ENCODE measurements around the gene TDRKH.
"Not testable (repeated sequence)": the region's sequence is repeated elsewhere in the genome, so short reads cannot be mapped to it uniquely, and the experiment has no call there.

The TDRKH gene

GRCh38 chr1:151790940-151791651, 796 bp upstream of the TDRKH start:
- peak overlapping the region; percentile 83 to 99 (median 93) for H3K4me3 ChIP-seq (ENCODE audit: low read depth in 1 of 5, low read length in 5 of 5)
- peak overlapping the region; percentile 77 to 84 (median 77) for H3K9ac ChIP-seq (ENCODE audit: low read length in 5 of 5)
- peaks cover 0 to 23% (median 17%) of the 10 kb centered on the region in 5 donors for H3K4me1 ChIP-seq (ENCODE audit: control insufficient read depth in 5 of 5, insufficient read depth in 5 of 5, low read length in 5 of 5)
- peak overlapping the region; percentile 69 for H3K27ac ChIP-seq (ENCODE audit: low read depth, low read length)
- H3K36me3 ChIP-seq (ENCODE audit: control insufficient read depth in 5 of 5, insufficient read depth in 5 of 5, low read length in 5 of 5): no peaks in the 10 kb centered on the region
- no peaks in the 10 kb centered on the region for H3K9me3 ChIP-seq (ENCODE audit: control insufficient read depth in 5 of 5, low read length in 5 of 5)
- H3K27me3 ChIP-seq (ENCODE audit: control insufficient read depth in 5 of 5, insufficient read depth in 4 of 5, low read length in 5 of 5): no peaks in the 10 kb centered on the region

GRCh38 chr1:151787689-151788088, 2.6 kb downstream of the TDRKH start:
- no peak overlapping the region for H3K27ac ChIP-seq (ENCODE audit: low read depth, low read length)
- H3K4me1 ChIP-seq (ENCODE audit: control insufficient read depth in 5 of 5, insufficient read depth in 5 of 5, low read length in 5 of 5): peaks cover 0 to 23% (median 18%) of the 10 kb centered on the region in 5 donors
- no peaks in the 10 kb centered on the region for H3K36me3 ChIP-seq (ENCODE audit: control insufficient read depth in 5 of 5, insufficient read depth in 5 of 5, low read length in 5 of 5)
- no peaks in the 10 kb centered on the region for H3K9me3 ChIP-seq (ENCODE audit: control insufficient read depth in 5 of 5, low read length in 5 of 5)
- H3K4me3 ChIP-seq (ENCODE audit: low read depth in 1 of 5, low read length in 5 of 5): no peak overlapping the region
- no peaks in the 10 kb centered on the region for H3K27me3 ChIP-seq (ENCODE audit: control insufficient read depth in 5 of 5, insufficient read depth in 4 of 5, low read length in 5 of 5)
- H3K9ac ChIP-seq (ENCODE audit: low read length in 5 of 5): no peak overlapping the region

GRCh38 chr1:151783796-151784195, 6.5 kb downstream of the TDRKH start:
- Histone ChIP-seq H3K4me1 (ENCODE audit: control insufficient read depth in 5 of 5, insufficient read depth in 5 of 5, low read length in 5 of 5) (peaks cover 0 to 5% (median 0%) of the 10 kb centered on the region in 5 donors), H3K36me3 (ENCODE audit: control insufficient read depth in 5 of 5, insufficient read depth in 5 of 5, low read length in 5 of 5) (peaks cover under 1 to 10% (median 4%) of the 10 kb centered on the region in 5 donors), H3K27me3 (ENCODE audit: control insufficient read depth in 5 of 5, insufficient read depth in 4 of 5, low read length in 5 of 5) (no peaks in the 10 kb centered on the region), H3K9ac (ENCODE audit: low read length in 5 of 5) (no peak overlapping the region), H3K27ac (ENCODE audit: low read depth, low read length) (no peak overlapping the region), H3K4me3 (ENCODE audit: low read depth in 1 of 5, low read length in 5 of 5) (no peak overlapping the region), H3K9me3 (ENCODE audit: control insufficient read depth in 5 of 5, low read length in 5 of 5) (no peaks in the 10 kb centered on the region)

GRCh38 chr1:151782741-151783140, 7.6 kb downstream of the TDRKH start:
- H3K4me1 ChIP-seq (ENCODE audit: control insufficient read depth in 5 of 5, insufficient read depth in 5 of 5, low read length in 5 of 5): peaks cover 0 to 5% (median 0%) of the 10 kb centered on the region in 5 donors
- peaks cover 7 to 16% (median 13%) of the 10 kb centered on the region in 5 donors for H3K36me3 ChIP-seq (ENCODE audit: control insufficient read depth in 5 of 5, insufficient read depth in 5 of 5, low read length in 5 of 5)
- no peak overlapping the region for H3K27ac ChIP-seq (ENCODE audit: low read depth, low read length)
- no peak overlapping the region for H3K9ac ChIP-seq (ENCODE audit: low read length in 5 of 5)
- H3K9me3 ChIP-seq (ENCODE audit: control insufficient read depth in 5 of 5, low read length in 5 of 5): no peaks in the 10 kb centered on the region
- no peak overlapping the region for H3K4me3 ChIP-seq (ENCODE audit: low read depth in 1 of 5, low read length in 5 of 5)
- H3K27me3 ChIP-seq (ENCODE audit: control insufficient read depth in 5 of 5, insufficient read depth in 4 of 5, low read length in 5 of 5): no peaks in the 10 kb centered on the region

DNA sequence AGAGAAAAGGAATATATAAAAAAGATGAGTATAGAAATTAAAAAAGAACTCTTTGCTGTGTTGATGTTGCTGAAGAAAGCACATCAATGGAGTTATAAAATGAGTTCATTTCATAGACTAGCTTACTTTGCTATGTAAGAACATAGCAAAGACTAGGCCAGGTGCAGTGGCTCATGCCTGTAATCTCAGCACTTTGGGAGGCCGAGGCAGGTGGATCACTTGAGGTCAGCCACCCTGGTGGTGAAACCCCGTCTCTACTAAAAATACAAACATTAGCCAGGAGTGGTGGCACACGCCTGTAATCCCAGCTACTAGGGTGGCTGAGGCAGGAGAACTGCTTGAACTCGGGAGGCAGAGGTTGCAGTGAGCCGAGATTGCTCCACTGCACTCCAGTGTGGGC, 8.3 kb downstream of the TDRKH start:
- not testable (repeated sequence) for H3K4me1 ChIP-seq (ENCODE audit: control insufficient read depth in 5 of 5, insufficient read depth in 5 of 5, low read length in 5 of 5); H3K9me3 ChIP-seq (ENCODE audit: control insufficient read depth in 5 of 5, low read length in 5 of 5); H3K9ac ChIP-seq (ENCODE audit: low read length in 5 of 5); H3K27ac ChIP-seq (ENCODE audit: low read depth, low read length); H3K27me3 ChIP-seq (ENCODE audit: control insufficient read depth in 5 of 5, insufficient read depth in 4 of 5, low read length in 5 of 5); H3K4me3 ChIP-seq (ENCODE audit: low read depth in 1 of 5, low read length in 5 of 5)
- peaks cover 7 to 16% (median 13%) of the 10 kb centered on the region in 5 donors for H3K36me3 ChIP-seq (ENCODE audit: control insufficient read depth in 5 of 5, insufficient read depth in 5 of 5, low read length in 5 of 5)

GRCh38 chr1:151780736-151781135, 9.6 kb downstream of the TDRKH start:
- not testable (repeated sequence) for H3K9me3 ChIP-seq (ENCODE audit: control insufficient read depth in 5 of 5, low read length in 5 of 5); H3K27ac ChIP-seq (ENCODE audit: low read depth, low read length); H3K4me1 ChIP-seq (ENCODE audit: control insufficient read depth in 5 of 5, insufficient read depth in 5 of 5, low read length in 5 of 5); H3K9ac ChIP-seq (ENCODE audit: low read length in 5 of 5); H3K27me3 ChIP-seq (ENCODE audit: control insufficient read depth in 5 of 5, insufficient read depth in 4 of 5, low read length in 5 of 5); H3K4me3 ChIP-seq (ENCODE audit: low read depth in 1 of 5, low read length in 5 of 5)
- peaks cover 13 to 26% (median 19%) of the 10 kb centered on the region in 5 donors for H3K36me3 ChIP-seq (ENCODE audit: control insufficient read depth in 5 of 5, insufficient read depth in 5 of 5, low read length in 5 of 5)

GRCh38 chr1:151779852-151780251, 10.4 kb downstream of the TDRKH start:
- no peaks in the 10 kb centered on the region for H3K27me3 ChIP-seq (ENCODE audit: control insufficient read depth in 5 of 5, insufficient read depth in 4 of 5, low read length in 5 of 5)
- no peak overlapping the region for H3K9ac ChIP-seq (ENCODE audit: low read length in 5 of 5)
- no peak overlapping the region for H3K27ac ChIP-seq (ENCODE audit: low read depth, low read length)
- peaks cover 0 to 5% (median 0%) of the 10 kb centered on the region in 5 donors for H3K4me1 ChIP-seq (ENCODE audit: control insufficient read depth in 5 of 5, insufficient read depth in 5 of 5, low read length in 5 of 5)
- peaks cover 21 to 35% (median 22%) of the 10 kb centered on the region in 5 donors for H3K36me3 ChIP-seq (ENCODE audit: control insufficient read depth in 5 of 5, insufficient read depth in 5 of 5, low read length in 5 of 5)
- H3K4me3 ChIP-seq (ENCODE audit: low read depth in 1 of 5, low read length in 5 of 5): no peak overlapping the region
- no peaks in the 10 kb centered on the region for H3K9me3 ChIP-seq (ENCODE audit: control insufficient read depth in 5 of 5, low read length in 5 of 5)

GRCh38 chr1:151777317-151777716, 13.0 kb downstream of the TDRKH start:
- no peaks in the 10 kb centered on the region for H3K9me3 ChIP-seq (ENCODE audit: control insufficient read depth in 5 of 5, low read length in 5 of 5)
- no peak overlapping the region for H3K4me3 ChIP-seq (ENCODE audit: low read depth in 1 of 5, low read length in 5 of 5)
- H3K27ac ChIP-seq (ENCODE audit: low read depth, low read length): no peak overlapping the region
- H3K9ac ChIP-seq (ENCODE audit: low read length in 5 of 5): no peak overlapping the region
- peaks cover 0 to 5% (median 0%) of the 10 kb centered on the region in 5 donors for H3K4me1 ChIP-seq (ENCODE audit: control insufficient read depth in 5 of 5, insufficient read depth in 5 of 5, low read length in 5 of 5)
- H3K36me3 ChIP-seq (ENCODE audit: control insufficient read depth in 5 of 5, insufficient read depth in 5 of 5, low read length in 5 of 5): peaks cover 31 to 49% (median 33%) of the 10 kb centered on the region in 5 donors
- H3K27me3 ChIP-seq (ENCODE audit: control insufficient read depth in 5 of 5, insufficient read depth in 4 of 5, low read length in 5 of 5): no peaks in the 10 kb centered on the region

- Histone ChIP-seq H3K9me3 (ENCODE audit: control insufficient read depth in 5 of 5, low read length in 5 of 5) (no peaks in the 10 kb centered on the region), H3K9ac (ENCODE audit: low read length in 5 of 5) (no peak overlapping the region), H3K27ac (ENCODE audit: low read depth, low read length) (no peak overlapping the region), H3K4me3 (ENCODE audit: low read depth in 1 of 5, low read length in 5 of 5) (no peak overlapping the region), H3K27me3 (ENCODE audit: control insufficient read depth in 5 of 5, insufficient read depth in 4 of 5, low read length in 5 of 5) (no peaks in the 10 kb centered on the region), H3K36me3 (ENCODE audit: control insufficient read depth in 5 of 5, insufficient read depth in 5 of 5, low read length in 5 of 5) (peaks cover 31 to 49% (median 33%) of the 10 kb centered on the region in 5 donors), H3K4me1 (ENCODE audit: control insufficient read depth in 5 of 5, insufficient read depth in 5 of 5, low read length in 5 of 5) (peaks cover 0 to 5% (median 0%) of the 10 kb centered on the region in 5 donors)
Observed at GRCh38 chr1:151776665-151777062, 13.6 kb downstream of the TDRKH start.

GRCh38 chr1:151775894-151776664, 14.2 kb downstream of the TDRKH start:
- peaks cover 31 to 49% (median 33%) of the 10 kb centered on the region in 5 donors for H3K36me3 ChIP-seq (ENCODE audit: control insufficient read depth in 5 of 5, insufficient read depth in 5 of 5, low read length in 5 of 5)
- H3K27me3 ChIP-seq (ENCODE audit: control insufficient read depth in 5 of 5, insufficient read depth in 4 of 5, low read length in 5 of 5): no peaks in the 10 kb centered on the region

More at GRCh38 chr1:151775894-151776664, 14.2 kb downstream of the TDRKH start:
- H3K9ac ChIP-seq (ENCODE audit: low read length in 5 of 5): no peak overlapping the region
- H3K9me3 ChIP-seq (ENCODE audit: control insufficient read depth in 5 of 5, low read length in 5 of 5): no peaks in the 10 kb centered on the region
- H3K4me1 ChIP-seq (ENCODE audit: control insufficient read depth in 5 of 5, insufficient read depth in 5 of 5, low read length in 5 of 5): no peaks in the 10 kb centered on the region
- H3K4me3 ChIP-seq (ENCODE audit: low read depth in 1 of 5, low read length in 5 of 5): no peak overlapping the region
- H3K27ac ChIP-seq (ENCODE audit: low read depth, low read length): no peak overlapping the region
